ENCODE data around the gene LYZL6. TPM values are rescaled to one million over a fixed set of nuclear protein-coding genes. Genes with fewer than 3 reads are reported as not detected.
A peak's percentile ranks its signal among the peaks of the same experiment; 100 is the strongest.
"Not testable (repeated sequence)": the region's sequence is repeated elsewhere in the genome, so short reads cannot be mapped to it uniquely, and the experiment has no call there.

Gene LYZL6
- total RNA-seq, 4 donors from 2014 or later: not detected

DNA sequence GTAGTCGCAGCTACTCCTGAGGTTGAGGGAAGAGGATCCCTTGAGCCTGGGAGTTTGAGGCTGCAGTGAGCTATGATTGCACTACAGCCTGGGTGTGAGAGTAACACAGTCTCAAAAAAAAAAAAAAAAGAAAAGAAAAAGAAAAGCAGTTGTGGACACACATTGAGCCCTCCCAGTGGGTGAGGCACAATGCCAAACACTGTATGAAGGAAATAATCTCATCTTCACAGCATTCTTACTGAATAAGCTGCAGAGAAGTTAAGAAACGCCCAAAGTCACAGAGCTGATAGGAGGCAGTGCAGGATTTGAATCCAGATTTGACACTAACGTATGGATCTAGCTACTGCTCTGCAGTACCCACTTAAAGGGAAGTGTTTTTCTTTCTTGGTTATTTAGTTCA lies 5.9 kb upstream of the LYZL6 start:
- DNase-seq (ENCODE audit: low spot score in 2 of 2): no peak
- WGBS, 2 donors: 56 to 57% methylated on average over 3 of the region's 3 CpGs

DNA sequence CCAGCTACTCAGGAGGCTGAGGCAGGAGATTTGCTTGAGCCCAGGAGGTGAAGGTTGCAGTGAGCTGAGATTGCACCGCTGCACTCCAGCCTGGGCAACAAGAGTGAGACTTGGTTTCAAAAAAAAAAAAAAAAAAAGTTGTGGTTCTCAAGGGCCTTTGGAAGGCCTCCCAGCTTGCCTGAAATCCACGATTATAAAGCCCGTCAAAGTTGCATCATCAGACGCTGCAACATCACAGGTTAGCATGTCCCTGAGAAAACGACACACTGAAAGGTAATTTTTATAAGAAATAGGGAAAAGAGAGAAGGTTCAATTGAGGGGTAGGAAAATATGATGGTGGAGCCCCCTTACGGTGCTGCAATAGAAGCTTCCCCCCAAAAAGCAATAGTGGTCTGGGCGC lies 4.6 kb upstream of the LYZL6 start:
- Histone ChIP-seq H3K27me3 (no peaks in the 10 kb centered on the region), H3K4me3 (no peak overlapping the region), H3K27ac (no peak overlapping the region), H3K9me3 (no peaks in the 10 kb centered on the region), H3K4me1 (no peaks in the 10 kb centered on the region), H3K36me3 (no peaks in the 10 kb centered on the region)
- WGBS, 2 donors: 87 to 96% methylated on average over 7 of the region's 7 CpGs
- DNase-seq (ENCODE audit: low spot score in 2 of 2): no peak
- TF ChIP-seq POLR2A (IDR thresholded peaks at IDR 0.05): no peak
- TF ChIP-seq, protein P1, sequence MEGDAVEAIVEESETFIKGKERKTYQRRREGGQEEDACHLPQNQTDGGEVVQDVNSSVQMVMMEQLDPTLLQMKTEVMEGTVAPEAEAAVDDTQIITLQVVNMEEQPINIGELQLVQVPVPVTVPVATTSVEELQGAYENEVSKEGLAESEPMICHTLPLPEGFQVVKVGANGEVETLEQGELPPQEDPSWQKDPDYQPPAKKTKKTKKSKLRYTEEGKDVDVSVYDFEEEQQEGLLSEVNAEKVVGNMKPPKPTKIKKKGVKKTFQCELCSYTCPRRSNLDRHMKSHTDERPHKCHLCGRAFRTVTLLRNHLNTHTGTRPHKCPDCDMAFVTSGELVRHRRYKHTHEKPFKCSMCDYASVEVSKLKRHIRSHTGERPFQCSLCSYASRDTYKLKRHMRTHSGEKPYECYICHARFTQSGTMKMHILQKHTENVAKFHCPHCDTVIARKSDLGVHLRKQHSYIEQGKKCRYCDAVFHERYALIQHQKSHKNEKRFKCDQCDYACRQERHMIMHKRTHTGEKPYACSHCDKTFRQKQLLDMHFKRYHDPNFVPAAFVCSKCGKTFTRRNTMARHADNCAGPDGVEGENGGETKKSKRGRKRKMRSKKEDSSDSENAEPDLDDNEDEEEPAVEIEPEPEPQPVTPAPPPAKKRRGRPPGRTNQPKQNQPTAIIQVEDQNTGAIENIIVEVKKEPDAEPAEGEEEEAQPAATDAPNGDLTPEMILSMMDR (IDR thresholded peaks at IDR 0.05): no peak
- no peak for TF ChIP-seq EP300 (IDR thresholded peaks at IDR 0.05)

More for the DNA sequence above, 5.9 kb upstream of the LYZL6 start:
- Histone ChIP-seq H3K4me1 (no peaks in the 10 kb centered on the region), H3K27me3 (no peaks in the 10 kb centered on the region), H3K27ac (no peak overlapping the region), H3K4me3 (no peak overlapping the region), H3K9me3 (no peaks in the 10 kb centered on the region), H3K36me3 (no peaks in the 10 kb centered on the region)
- TF ChIP-seq POLR2A (IDR thresholded peaks at IDR 0.05) (no peak), EP300 (IDR thresholded peaks at IDR 0.05) (no peak)
- TF ChIP-seq, protein P1 (IDR thresholded peaks at IDR 0.05): no peak

DNA sequence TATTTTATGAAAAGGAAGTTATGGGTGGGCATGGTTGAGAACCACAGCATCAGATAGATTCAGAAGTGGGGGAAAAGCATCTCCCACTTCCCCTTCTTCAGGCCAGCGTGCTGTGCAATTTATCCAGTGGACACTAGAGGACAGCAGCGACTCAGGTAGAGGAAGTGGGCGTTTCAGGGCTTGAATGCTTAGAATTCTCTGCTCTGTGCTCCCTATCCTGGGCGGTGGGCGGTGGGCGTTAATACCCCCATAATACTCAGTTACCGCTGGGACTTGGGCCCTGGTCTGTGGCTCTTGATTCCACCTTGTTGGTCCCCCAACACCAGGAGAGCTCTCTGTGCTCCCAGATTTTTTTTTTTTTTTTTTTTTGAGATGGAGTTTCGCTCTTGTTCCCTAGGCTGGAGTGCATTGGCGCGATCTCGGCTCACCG lies 3.7 kb upstream of the LYZL6 start:
- no peak for TF ChIP-seq POLR2A (IDR thresholded peaks at IDR 0.05)
- TF ChIP-seq EP300 (IDR thresholded peaks at IDR 0.05): no peak
- TF ChIP-seq, protein P1 (IDR thresholded peaks at IDR 0.05): peak; percentile 49 to 75 (median 57)
- Histone ChIP-seq H3K36me3 (no peaks in the 10 kb centered on the region), H3K27ac (no peak overlapping the region), H3K9me3 (no peaks in the 10 kb centered on the region), H3K4me3 (no peak overlapping the region), H3K4me1 (no peaks in the 10 kb centered on the region), H3K27me3 (no peaks in the 10 kb centered on the region)
- 26 to 27% methylated on average over 12 of the region's 12 CpGs for WGBS, 2 donors
- peak in 1 of 2 donors; percentile 37 for DNase-seq (ENCODE audit: low spot score in 2 of 2)

DNA sequence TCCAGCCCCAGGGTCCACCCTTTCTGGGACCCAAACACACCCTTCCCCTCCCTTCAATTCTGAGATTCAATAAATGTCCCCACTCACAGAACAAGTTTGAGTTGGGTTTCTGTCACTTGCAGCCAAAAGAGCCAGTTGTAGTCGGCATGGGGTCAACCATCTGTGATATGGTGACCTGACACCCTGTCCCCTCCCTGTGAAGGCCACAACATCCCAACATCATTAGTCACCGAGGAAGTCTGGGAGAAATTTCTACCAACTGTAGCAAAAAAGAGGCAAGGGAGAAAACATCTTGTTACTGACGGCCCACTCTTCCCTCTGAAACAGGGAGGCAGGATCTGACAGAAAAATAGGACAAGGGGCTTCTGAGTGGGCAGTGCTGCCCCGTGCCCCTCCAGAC lies 638 bp upstream of the LYZL6 start:
- no peak for DNase-seq (ENCODE audit: low spot score in 2 of 2)
- H3K36me3 ChIP-seq: no peaks in the 10 kb centered on the region
- 73 to 80% methylated on average over 4 of the region's 4 CpGs for WGBS, 2 donors
- no peak overlapping the region for H3K4me3 ChIP-seq
- no peak for TF ChIP-seq EP300 (IDR thresholded peaks at IDR 0.05)
- no peak for TF ChIP-seq POLR2A (IDR thresholded peaks at IDR 0.05)
- TF ChIP-seq, protein P1 (IDR thresholded peaks at IDR 0.05): no peak
- no peaks in the 10 kb centered on the region for H3K27me3 ChIP-seq
- H3K9me3 ChIP-seq: no peaks in the 10 kb centered on the region
- H3K27ac ChIP-seq: no peak overlapping the region
- no peaks in the 10 kb centered on the region for H3K4me1 ChIP-seq

DNA sequence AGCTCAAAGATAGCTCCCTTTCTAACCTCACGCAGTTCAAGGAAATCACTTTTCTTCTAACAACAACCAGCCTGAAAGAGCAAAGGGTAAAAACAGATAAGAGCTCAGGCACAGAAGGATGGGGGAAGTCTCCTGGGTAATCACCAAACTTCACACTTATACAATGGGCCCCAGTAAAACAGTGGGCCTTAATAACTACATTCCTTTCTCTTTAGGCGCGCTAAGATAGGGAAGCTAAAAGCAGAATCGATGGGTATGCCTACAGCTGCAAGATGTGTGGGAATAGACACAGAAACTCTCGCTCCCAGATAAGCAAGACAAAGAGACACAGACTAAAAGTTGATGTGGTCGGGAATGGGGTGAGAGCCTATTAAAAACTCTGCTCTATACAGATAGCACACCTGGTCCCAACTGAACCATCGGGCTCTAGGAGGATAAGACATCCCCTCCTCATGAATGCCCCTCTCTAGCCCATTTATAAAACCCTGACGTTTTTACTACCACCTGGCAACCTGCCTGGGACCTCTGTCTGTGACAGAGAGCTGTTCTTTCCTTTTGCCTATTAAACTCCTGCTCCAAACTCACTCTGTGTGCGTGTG lies 826 bp downstream of the LYZL6 start:
- Histone ChIP-seq H3K27ac (no peak overlapping the region), H3K4me1 (no peaks in the 10 kb centered on the region), H3K36me3 (no peaks in the 10 kb centered on the region), H3K4me3 (no peak overlapping the region), H3K9me3 (no peaks in the 10 kb centered on the region), H3K27me3 (no peaks in the 10 kb centered on the region)
- 57 to 58% methylated on average over 9 of the region's 9 CpGs for WGBS, 2 donors
- TF ChIP-seq, protein P1 (IDR thresholded peaks at IDR 0.05): no peak
- TF ChIP-seq POLR2A (IDR thresholded peaks at IDR 0.05): no peak
- no peak for TF ChIP-seq EP300 (IDR thresholded peaks at IDR 0.05)
- DNase-seq (ENCODE audit: low spot score in 2 of 2): no peak

DNA sequence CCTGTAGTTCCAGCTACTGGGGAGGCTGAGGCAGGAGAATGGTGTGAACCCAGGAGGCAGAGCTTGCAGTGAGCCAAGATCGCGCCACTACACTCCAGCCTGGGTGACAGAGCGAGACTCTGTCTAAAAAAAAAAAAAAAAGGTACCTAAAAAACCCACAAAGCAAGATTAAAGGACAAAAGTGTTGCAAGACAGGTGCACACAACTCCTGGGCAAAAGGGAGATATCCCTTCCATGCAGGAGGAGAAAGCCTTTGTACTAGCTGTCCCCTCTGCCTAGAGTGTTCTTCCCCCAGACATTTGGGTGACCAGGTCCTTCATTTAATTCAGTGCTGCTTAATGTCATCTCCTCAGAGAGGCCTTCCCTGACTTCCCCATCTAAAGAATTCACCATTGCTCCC lies 5.0 kb downstream of the LYZL6 start:
- DNase-seq (ENCODE audit: low spot score in 2 of 2); H3K27ac ChIP-seq: not testable (repeated sequence)

More for the DNA sequence above, 5.0 kb downstream of the LYZL6 start:
- H3K9me3 ChIP-seq, H3K4me1 ChIP-seq, H3K36me3 ChIP-seq, H3K27me3 ChIP-seq, H3K4me3 ChIP-seq: not testable (repeated sequence)
- 96 to 98% methylated on average over 3 of the region's 3 CpGs for WGBS, 2 donors

Measured in tibial nerve (tissue), 4 donors.